Astrocyte (in vitro differentiated cells and primary cell): ENCODE measurements around the gene ZBTB38. TPM values are rescaled to one million over a fixed set of nuclear protein-coding genes. Genes with fewer than 3 reads are reported as not detected.

Experiments
- DNase-seq: peaks from one replicate; pipeline ENCODE4 v3.0.0-alpha.2; 2010; ENCODE audit warnings: low read depth
- FAIRE-seq: peaks from 2 replicates; lab custom pipeline; 2011; peaks lifted over from hg19 to GRCh38; lab: Jason Lieb, UNC
- H2AFZ ChIP-seq: 2 replicates; pipeline ENCODE4 v1.6.0; 2012; ENCODE audit warnings: low read depth, low read length, inconsistent platforms
- H3K27ac ChIP-seq: 2 replicates; pipeline ENCODE4 v1.5.1; 2011; ENCODE audit warnings: low read depth, low read length, inconsistent platforms
- H3K27me3 ChIP-seq: 2 replicates; pipeline ENCODE4 v1.6.0; 2011; ENCODE audit warnings: low read length, inconsistent platforms; ENCODE audit not compliant: insufficient read depth
- H3K36me3 ChIP-seq: 2 replicates; pipeline ENCODE4 v1.5.1; 2011; ENCODE audit warnings: low read length, inconsistent platforms; ENCODE audit not compliant: insufficient read depth
- H3K4me1 ChIP-seq: 2 replicates; pipeline ENCODE4 v1.5.1; 2011; ENCODE audit warnings: low read length, inconsistent platforms; ENCODE audit not compliant: insufficient read depth
- H3K4me2 ChIP-seq: 2 replicates; pipeline ENCODE4 v1.6.0; 2012; ENCODE audit warnings: low read length, inconsistent platforms
- H3K4me3 ChIP-seq: 2 replicates; pipeline ENCODE4 v1.5.1; 2011; ENCODE audit warnings: low read depth, mild to moderate bottlenecking, low read length, inconsistent platforms; ENCODE audit not compliant: insufficient read depth
- H3K79me2 ChIP-seq: 2 replicates; pipeline ENCODE4 v1.6.0; 2012; ENCODE audit warnings: mild to moderate bottlenecking, low read length, inconsistent platforms; ENCODE audit not compliant: insufficient read depth
- H3K9ac ChIP-seq: 2 replicates; pipeline ENCODE4 v1.6.0; 2012; ENCODE audit warnings: mild to moderate bottlenecking, low read length, inconsistent platforms
- H3K9me3 ChIP-seq: 2 replicates; pipeline ENCODE4 v1.5.1; 2012; ENCODE audit warnings: low read depth, mild to moderate bottlenecking, low read length, inconsistent platforms; ENCODE audit not compliant: insufficient read depth
- H4K20me1 ChIP-seq: 2 replicates; pipeline ENCODE4 v1.6.0; 2012; ENCODE audit warnings: low read length, inconsistent platforms; ENCODE audit not compliant: insufficient read depth
- H3K27ac Mint-ChIP-seq: one replicate; pipeline ENCODE4 v1.8.0; 2021; ENCODE audit warnings: mild to moderate bottlenecking, mixed read lengths; ENCODE audit not compliant: unreplicated experiment
- H3K27me3 Mint-ChIP-seq: one replicate; pipeline ENCODE4 v1.8.0; 2021; ENCODE audit warnings: low read depth, mixed read lengths; ENCODE audit not compliant: unreplicated experiment
- H3K36me3 Mint-ChIP-seq: one replicate; pipeline ENCODE4 v1.8.0; 2021; ENCODE audit warnings: low read depth, mixed read lengths; ENCODE audit not compliant: unreplicated experiment
- H3K4me1 Mint-ChIP-seq: one replicate; pipeline ENCODE4 v1.8.0; 2021; ENCODE audit warnings: low read depth, mixed read lengths; ENCODE audit not compliant: unreplicated experiment
- H3K4me3 Mint-ChIP-seq: one replicate; pipeline ENCODE4 v1.8.0; 2021; ENCODE audit warnings: mild to moderate bottlenecking, moderate library complexity, mixed read lengths; ENCODE audit not compliant: unreplicated experiment
- H3K9me3 Mint-ChIP-seq: one replicate; pipeline ENCODE4 v1.8.0; 2021; ENCODE audit warnings: mild to moderate bottlenecking, mixed read lengths; ENCODE audit not compliant: unreplicated experiment
- CTCF ChIP-seq: IDR thresholded peaks from 2 replicates; pipeline ENCODE4 v1.5.1; 2011; ENCODE audit warnings: low read depth, mild to moderate bottlenecking, inconsistent platforms, low read length, moderate library complexity; ENCODE audit not compliant: insufficient read depth
- EZH2 ChIP-seq: IDR thresholded peaks from 2 replicates; pipeline ENCODE4 v1.6.1; 2012; ENCODE audit warnings: mild to moderate bottlenecking, low read length, inconsistent platforms; ENCODE audit not compliant: insufficient read depth
- total RNA-seq: library from RNA; stranded (reverse); gene quantifications from 2 replicates; pipeline ENCODE4 v1.2.1, GENCODE V29; 2021

Gene ZBTB38
- total RNA-seq, 1 donor from 2014 or later: 57.6 TPM

- no peak for TF ChIP-seq CTCF
- TF ChIP-seq EZH2: no peak
- Histone ChIP-seq H4K20me1 (no peaks in the 10 kb centered on the region), H3K36me3 (no peaks in the 10 kb centered on the region), H3K4me3 (no peak overlapping the region), H3K4me2 (peak overlapping the region; percentile 64), H2AFZ (no peak overlapping the region), H3K4me1 (peaks cover 48% of the 10 kb centered on the region), H3K27me3 (no peaks in the 10 kb centered on the region), H3K79me2 (no peaks in the 10 kb centered on the region), H3K9ac (peak overlapping the region; percentile 72), H3K27ac (peak overlapping the region; percentile 91), H3K9me3 (no peaks in the 10 kb centered on the region)
- Mint-ChIP-seq H3K4me3 (peak overlapping the region; percentile 40), H3K36me3 (no peaks in the 10 kb centered on the region), H3K4me1 (peaks cover 71% of the 10 kb centered on the region), H3K9me3 (no peaks in the 10 kb centered on the region), H3K27ac (peak overlapping the region; percentile 97), H3K27me3 (no peaks in the 10 kb centered on the region)
- FAIRE-seq: no peak
- no peak for DNase-seq
Measured at GRCh38 chr3:141332416-141332815, 35.9 kb upstream of the ZBTB38 start.

GRCh38 chr3:141333836-141334626, 34.3 kb upstream of the ZBTB38 start:
- Histone ChIP-seq H3K9ac (no peak overlapping the region), H3K27me3 (no peaks in the 10 kb centered on the region), H3K4me1 (peaks cover 52% of the 10 kb centered on the region), H3K79me2 (no peaks in the 10 kb centered on the region), H3K9me3 (no peaks in the 10 kb centered on the region), H4K20me1 (no peaks in the 10 kb centered on the region), H3K27ac (peak overlapping the region; percentile 91), H3K4me3 (no peak overlapping the region), H3K4me2 (no peak overlapping the region), H2AFZ (no peak overlapping the region), H3K36me3 (no peaks in the 10 kb centered on the region)
- Mint-ChIP-seq H3K4me3 (no peak overlapping the region), H3K27me3 (no peaks in the 10 kb centered on the region), H3K4me1 (peaks cover 66% of the 10 kb centered on the region), H3K27ac (peak overlapping the region; percentile 97), H3K36me3 (no peaks in the 10 kb centered on the region), H3K9me3 (no peaks in the 10 kb centered on the region)
- FAIRE-seq (no peak), DNase-seq (peak; percentile 71)
- no peak for TF ChIP-seq EZH2
- no peak for TF ChIP-seq CTCF
